Skin of body (tissue), 2 donors: Measurements from ENCODE around the gene GCM1. TPM values are rescaled to one million over a fixed set of nuclear protein-coding genes. Genes with fewer than 3 reads are reported as not detected.

ENCODE experiments used
- DNase-seq: peaks from one replicate; lab custom pipeline; 2025; lab: John Stamatoyannopoulos, UW
- total RNA-seq: library from RNA; depleted of rRNA; stranded (reverse); fragments of >200 nt; gene quantifications from one replicate; pipeline ENCODE4 v1.2.3, GENCODE V29; 2014

GCM1 gene
- total RNA-seq, 1 donor from 2014 or later: not detected

GRCh38 chr6:53152576-53152975 is 3.9 kb upstream of the GCM1 start:
- DNase-seq: no peak

GRCh38 chr6:53151676-53152075 is 3.0 kb upstream of the GCM1 start:
- DNase-seq: no peak

GRCh38 chr6:53144802-53145201 is 3.8 kb downstream of the GCM1 start:
- DNase-seq: no peak

GRCh38 chr6:53143710-53144109 is 4.9 kb downstream of the GCM1 start:
- no peak for DNase-seq

GRCh38 chr6:53142810-53143209 is 5.8 kb downstream of the GCM1 start:
- no peak for DNase-seq

DNA sequence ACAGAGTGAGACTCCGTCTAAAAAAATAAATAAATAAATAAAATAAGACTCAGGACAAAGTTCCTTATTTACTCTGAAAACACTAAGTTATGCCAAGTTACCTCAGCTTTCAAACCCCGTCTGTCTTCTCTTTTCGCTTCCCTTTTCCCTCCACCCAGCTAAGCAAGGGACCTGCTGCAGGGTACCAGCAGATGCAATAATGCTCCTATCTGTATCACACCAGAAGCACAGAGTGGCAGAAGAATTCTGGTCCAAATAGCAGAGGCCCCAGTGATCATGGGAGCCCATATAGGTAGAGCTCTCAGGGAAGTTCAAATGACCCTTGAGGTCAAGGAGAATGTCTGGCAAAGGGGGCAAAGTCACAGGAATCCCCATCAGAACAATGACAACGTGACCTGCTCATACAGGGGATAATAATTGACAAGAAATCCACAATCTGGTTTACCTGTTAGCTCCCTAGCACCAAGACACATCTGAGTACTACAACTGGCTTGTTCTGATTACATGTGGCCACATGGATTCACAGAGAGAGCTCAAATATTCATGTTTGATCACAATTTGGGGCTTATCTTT is 8.7 kb downstream of the GCM1 start:
- DNase-seq: no peak

DNA sequence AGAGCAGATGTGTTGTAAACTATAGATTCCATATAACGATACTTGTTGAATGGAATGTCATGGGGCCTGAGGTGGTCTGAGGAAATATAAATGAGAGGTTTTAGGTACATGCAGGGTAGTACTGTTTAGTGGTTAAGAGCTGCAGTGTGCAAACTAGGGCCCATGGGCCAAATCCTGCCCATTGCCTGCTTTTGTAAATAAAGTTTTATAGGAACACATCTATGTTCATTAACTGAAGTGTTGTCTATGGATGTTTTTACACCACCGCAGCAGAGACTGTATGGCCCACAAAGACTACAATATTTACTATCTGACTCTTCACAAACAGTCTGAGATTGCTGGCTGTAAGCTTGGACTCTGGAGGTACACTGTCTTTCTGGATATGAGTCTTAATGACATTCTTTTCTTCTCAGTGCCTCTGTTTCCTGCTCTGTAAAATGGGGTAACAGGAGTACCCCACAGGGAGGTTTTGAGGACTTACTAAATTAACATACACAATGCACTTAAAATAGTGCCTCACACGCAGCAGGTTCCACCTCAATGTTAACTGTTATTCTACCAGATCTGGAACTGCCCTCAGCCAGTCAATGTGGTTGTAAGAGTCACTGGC is 12.5 kb downstream of the GCM1 start:
- no peak for DNase-seq

DNA sequence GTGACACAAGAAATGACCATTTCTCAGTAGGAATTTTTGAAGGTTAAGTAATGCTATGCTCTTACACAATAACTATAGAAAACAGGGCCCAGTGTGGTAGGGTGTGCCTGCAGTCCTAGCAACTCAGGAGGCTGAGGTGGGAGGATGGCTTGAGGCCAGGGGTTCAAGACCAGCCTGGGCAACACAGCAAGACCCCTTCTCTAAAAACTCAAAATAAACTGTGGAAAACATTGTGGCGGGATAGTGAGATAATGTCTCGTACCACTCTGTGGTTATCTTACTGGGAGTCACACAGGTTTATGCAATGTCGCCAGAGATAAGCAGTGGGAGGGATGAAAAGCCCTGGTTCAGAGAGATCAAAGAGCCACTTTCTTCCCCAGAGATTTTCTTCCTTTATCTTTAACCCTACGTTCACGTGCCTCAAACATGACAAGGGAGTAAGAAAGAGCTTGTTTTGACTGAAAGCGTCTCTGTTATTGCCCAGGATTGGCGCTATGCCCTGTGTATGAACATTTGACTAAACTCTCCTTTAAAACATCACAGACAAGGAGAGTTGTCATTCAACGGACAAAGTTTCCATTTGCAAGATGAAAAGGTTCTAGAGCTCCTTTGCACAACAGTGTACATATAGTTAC is 13.9 kb downstream of the GCM1 start:
- DNase-seq: no peak

GRCh38 chr6:53133961-53134360 is 14.7 kb downstream of the GCM1 start:
- DNase-seq: no peak

- DNase-seq: no peak
Measured at GRCh38 chr6:53130569-53131290, 17.9 kb downstream of the GCM1 start.

GRCh38 chr6:53128842-53129241 is 19.8 kb downstream of the GCM1 start:
- DNase-seq: no peak

GRCh38 chr6:53125276-53125675 is 23.4 kb downstream of the GCM1 start:
- DNase-seq: no peak

- no peak for DNase-seq
Measured at GRCh38 chr6:53124131-53124800, 24.4 kb downstream of the GCM1 start.

DNA sequence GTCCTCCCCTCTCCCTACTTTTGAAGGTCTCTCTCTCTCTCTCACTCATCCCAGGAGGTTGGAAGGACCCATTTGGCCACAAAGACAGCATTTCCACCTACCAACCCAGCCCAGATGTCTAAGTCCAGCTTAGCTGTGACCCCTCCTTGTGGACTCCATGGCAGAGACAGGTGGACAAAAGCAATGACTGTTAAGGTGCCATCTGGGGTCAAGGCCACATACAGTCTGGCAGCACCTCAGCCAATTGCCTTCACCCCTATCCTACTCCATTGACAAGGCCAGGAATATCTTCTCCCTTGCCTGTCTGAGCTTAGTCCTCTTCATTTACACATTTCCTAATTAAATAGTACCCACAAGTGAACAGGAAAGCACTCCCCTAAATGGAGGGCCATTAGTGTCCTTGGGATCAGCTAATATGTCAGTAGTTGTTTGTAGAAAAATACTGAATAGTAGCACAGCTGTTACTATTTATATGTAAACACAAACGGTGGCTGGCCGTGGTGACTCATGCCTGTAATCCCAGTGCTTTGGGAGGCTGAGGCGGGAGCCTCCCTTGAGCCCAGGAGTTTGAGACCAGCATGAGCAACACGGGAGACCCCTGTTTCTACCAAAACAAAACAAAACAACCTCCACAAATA is 28.8 kb downstream of the GCM1 start:
- DNase-seq: no peak

GRCh38 chr6:53119349-53119748 is 29.3 kb downstream of the GCM1 start:
- DNase-seq: no peak

- DNase-seq: no peak
Measured at GRCh38 chr6:53115741-53116140, 32.9 kb downstream of the GCM1 start.

GRCh38 chr6:53115113-53115512 is 33.5 kb downstream of the GCM1 start:
- DNase-seq: no peak

GRCh38 chr6:53113742-53114141 is 34.9 kb downstream of the GCM1 start:
- no peak for DNase-seq

- no peak for DNase-seq
Measured at GRCh38 chr6:53112871-53113270, 35.8 kb downstream of the GCM1 start.

- DNase-seq: no peak
Measured at GRCh38 chr6:53112404-53112803, 36.2 kb downstream of the GCM1 start.

GRCh38 chr6:53111865-53112264 is 36.8 kb downstream of the GCM1 start:
- no peak for DNase-seq
